ENCODE results near the gene SELENOM. TPM values are rescaled to one million over a fixed set of nuclear protein-coding genes. Genes with fewer than 3 reads are reported as not detected.

Gene SELENOM
- total and polyA plus RNA-seq, 2 of the 8 experiments (the other 6 are each of a cell fraction or from before 2014, with no cell fraction given): 22.7 to 40.0 TPM

DNA sequence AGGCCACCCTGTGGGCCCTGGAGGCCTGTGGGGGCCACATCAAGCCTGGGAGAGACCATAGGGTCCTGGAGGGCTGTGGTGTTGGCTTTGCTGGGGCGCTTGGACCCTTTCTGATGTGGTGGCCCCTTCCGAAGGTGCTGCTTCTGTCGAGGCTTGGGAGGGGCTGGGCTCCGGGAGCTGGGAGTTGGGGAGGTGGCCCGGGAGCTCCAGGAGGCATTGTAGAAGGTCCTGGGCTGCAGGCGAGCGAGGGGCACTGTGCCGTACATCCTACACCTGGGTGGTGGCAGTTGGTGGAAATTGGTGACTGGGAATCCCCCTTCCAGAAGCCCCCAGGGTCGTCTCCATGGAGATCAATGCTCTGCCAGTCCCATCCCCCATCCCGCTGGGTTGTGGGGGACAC lies 30.4 kb upstream of the SELENOM start:
- Histone ChIP-seq H2AK5ac (ENCODE audit: low read depth, low read length) (no peak overlapping the region), H3K23me2 (ENCODE audit: low read depth, low read length) (peaks cover 12% of the 10 kb centered on the region), H2BK12ac (ENCODE audit: low read depth, low read length) (no peak overlapping the region), H2BK120ac (replicated peaks; ENCODE audit: low read depth, low read length) (no peak overlapping the region), H3K27ac (ENCODE audit: low read depth, low read length) (no peak overlapping the region), H3K23ac (ENCODE audit: insufficient read length) (no peak overlapping the region), H4K5ac (ENCODE audit: insufficient read length, low read depth, low read length) (no peak overlapping the region), H2BK5ac (ENCODE audit: low read depth, low read length) (no peak overlapping the region), H3K9me3 (ENCODE audit: insufficient read depth in 2 of 2, low read depth in 1 of 2, low read length in 1 of 2) (no peaks in the 10 kb centered on the region), H2BK15ac (ENCODE audit: low read length) (no peak overlapping the region), H3K4me2 (ENCODE audit: insufficient read depth in 1 of 2, low read depth in 2 of 2, low read length in 2 of 2) (peak overlapping the region in 1 of 2 experiments; percentile 99; a peak in 1 of 4 replicates), H3K4me3 (ENCODE audit: extremely low read depth in 1 of 4, insufficient read depth in 2 of 4, low read depth in 3 of 4, low read length in 4 of 4) (no peak overlapping the region), H4K20me1 (replicated peaks in 1 of 2; ENCODE audit: control insufficient read depth in 1 of 2, insufficient read depth in 2 of 2, low read length in 2 of 2) (peaks cover 4 to 23% of the 10 kb centered on the region in 2 experiments), H3K18ac (ENCODE audit: extremely low read depth, low read length) (no peak overlapping the region), H2AFZ (ENCODE audit: low read length) (no peak overlapping the region), H4K91ac (replicated peaks; ENCODE audit: insufficient read length, low read length) (no peak overlapping the region), H3K79me2 (ENCODE audit: control insufficient read depth in 1 of 2, insufficient read depth in 2 of 2, low read length in 2 of 2) (peaks cover 0 to 20% of the 10 kb centered on the region in 2 experiments; a peak in 3 of 4 replicates), H3K14ac (ENCODE audit: insufficient read length) (no peak overlapping the region), H3K36me3 (ENCODE audit: control insufficient read depth in 2 of 4, insufficient read depth in 4 of 4, low read length in 3 of 4) (peaks cover 10 to 29% (median 18%) of the 10 kb centered on the region in 4 experiments; a peak in 7 of 8 replicates), H2BK20ac (ENCODE audit: low read length) (no peak overlapping the region), H3K9ac (replicated peaks in 1 of 4; ENCODE audit: extremely low read depth in 1 of 4, low read depth in 3 of 4, low read length in 3 of 4) (no peak overlapping the region), H4K8ac (ENCODE audit: extremely low read depth, insufficient read depth, low read length) (no peak overlapping the region; the same call in 1 of the 2 replicates), H3K56ac (replicated peaks; ENCODE audit: insufficient read length, low read depth, low read length) (no peak overlapping the region), H3K27me3 (replicated peaks in 1 of 4; ENCODE audit: control insufficient read depth in 3 of 4, extremely low read depth in 1 of 4, insufficient read depth in 3 of 4, low read length in 3 of 4) (no peaks in the 10 kb centered on the region), H3K79me1 (ENCODE audit: low read depth, low read length) (peaks cover 15% of the 10 kb centered on the region; the same call in 1 of the 2 replicates), H3K4ac (replicated peaks; ENCODE audit: insufficient read length, low read depth, low read length) (no peak overlapping the region), H3K4me1 (replicated peaks in 1 of 4; ENCODE audit: control insufficient read depth in 3 of 4, insufficient read depth in 4 of 4, low read length in 3 of 4) (peaks cover 7 to 25% (median 17%) of the 10 kb centered on the region in 4 experiments)
- CTCF ChIA-PET (ENCODE audit: partially characterized antibody): interaction anchor here (1.3 to 6.1 kb wide), 3 partner anchors 13 to 33 kb away, joined by 4 to 49 read pairs (median 4); no protein-coding TSS in a partner anchor
- no peak for FAIRE-seq
- POLR2A ChIA-PET (ENCODE audit: partially characterized antibody): interaction anchor here (0.6 kb wide), 1 partner anchor 26 kb away, joined by 3 read pairs; no protein-coding TSS in a partner anchor
- 99% methylated on average over 8 of the region's 10 CpGs; no CpG with 5 or more reads in 1 of the 2 experiments for WGBS, 2 experiments (ENCODE audit: extremely low coverage in 1 of 2, insufficient coverage in 1 of 2, insufficient read length in 1 of 2, insufficient replicate concordance in 2 of 2, low coverage in 1 of 2, low lambda C conversion rate in 2 of 2, missing lambda C conversion rate in 1 of 2)
- DNase-seq (ENCODE audit: low read depth in 1 of 2, low spot score in 2 of 2): no peak
- TF ChIP-seq POLR2A (IDR thresholded peaks at IDR 0.05; ENCODE audit: control extremely low read depth in 1 of 2, low read depth in 2 of 2, low read length in 2 of 2) (no peak), PHF8 (conservative IDR thresholded peaks at IDR 0.05; ENCODE audit: low read depth, low read length) (no peak), JUND (IDR thresholded peaks at IDR 0.05; ENCODE audit: low read length) (no peak), POLR2AphosphoS5 (IDR thresholded peaks at IDR 0.05; ENCODE audit: low read depth, low read length) (no peak), SUZ12 (IDR thresholded peaks at IDR 0.05; ENCODE audit: low read length) (no peak), CEBPB (IDR thresholded peaks at IDR 0.05; ENCODE audit: low read depth, low read length) (no peak), GTF2F1 (IDR thresholded peaks at IDR 0.05; ENCODE audit: borderline replicate concordance, low read depth, low read length) (no peak), TCF12 (IDR thresholded peaks at IDR 0.05; ENCODE audit: low read depth, low read length) (no peak), RAD21 (IDR thresholded peaks at IDR 0.05 in 1 of 2, conservative IDR thresholded peaks at IDR 0.05 in 1 of 2; ENCODE audit: low read depth in 2 of 2, low read length in 2 of 2) (no peak), HDAC2 (IDR thresholded peaks at IDR 0.05; ENCODE audit: borderline replicate concordance in 1 of 2, low read depth in 2 of 2, low read length in 2 of 2) (no peak), CHD1 (IDR thresholded peaks at IDR 0.05; ENCODE audit: low read depth, low read length) (no peak), SP1 (IDR thresholded peaks at IDR 0.05; ENCODE audit: low read depth, low read length) (no peak), TAF1 (IDR thresholded peaks at IDR 0.05; ENCODE audit: low read depth, low read length) (no peak), SIX5 (IDR thresholded peaks at IDR 0.05; ENCODE audit: low read depth, low read length) (no peak)
